C4-2B (cell line): ENCODE data around the gene SERPINB10.

Source experiments
- ZFX ChIP-seq: fragments of 450-650 bp; IDR thresholded peaks from 2 replicates; pipeline ENCODE4 v1.6.1; 2017
- TF ChIP-seq, protein P1 (sequence below): fragments of 450-650 bp; conservative IDR thresholded peaks from 2 replicates; pipeline ENCODE4 v1.5.1; 2017; ENCODE audit warnings: mild to moderate bottlenecking

DNA sequence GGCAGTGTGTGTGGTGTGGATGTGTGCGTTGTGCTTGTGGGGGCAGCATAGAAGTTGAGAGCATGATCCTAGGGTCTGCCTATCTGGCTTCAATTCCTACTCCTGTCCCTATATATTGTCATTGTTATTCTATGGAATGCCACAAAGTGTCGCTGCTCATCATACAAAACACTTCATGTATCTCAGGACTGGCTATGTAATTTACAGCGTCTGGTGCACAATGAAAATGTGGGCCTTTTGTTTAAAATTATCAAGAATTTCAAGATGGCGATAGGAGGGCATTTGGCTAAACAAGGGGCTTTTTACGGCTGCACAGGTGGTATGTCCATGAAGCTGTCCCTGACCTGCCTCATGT, 16.8 kb upstream of the SERPINB10 start:
- TF ChIP-seq, protein P1, sequence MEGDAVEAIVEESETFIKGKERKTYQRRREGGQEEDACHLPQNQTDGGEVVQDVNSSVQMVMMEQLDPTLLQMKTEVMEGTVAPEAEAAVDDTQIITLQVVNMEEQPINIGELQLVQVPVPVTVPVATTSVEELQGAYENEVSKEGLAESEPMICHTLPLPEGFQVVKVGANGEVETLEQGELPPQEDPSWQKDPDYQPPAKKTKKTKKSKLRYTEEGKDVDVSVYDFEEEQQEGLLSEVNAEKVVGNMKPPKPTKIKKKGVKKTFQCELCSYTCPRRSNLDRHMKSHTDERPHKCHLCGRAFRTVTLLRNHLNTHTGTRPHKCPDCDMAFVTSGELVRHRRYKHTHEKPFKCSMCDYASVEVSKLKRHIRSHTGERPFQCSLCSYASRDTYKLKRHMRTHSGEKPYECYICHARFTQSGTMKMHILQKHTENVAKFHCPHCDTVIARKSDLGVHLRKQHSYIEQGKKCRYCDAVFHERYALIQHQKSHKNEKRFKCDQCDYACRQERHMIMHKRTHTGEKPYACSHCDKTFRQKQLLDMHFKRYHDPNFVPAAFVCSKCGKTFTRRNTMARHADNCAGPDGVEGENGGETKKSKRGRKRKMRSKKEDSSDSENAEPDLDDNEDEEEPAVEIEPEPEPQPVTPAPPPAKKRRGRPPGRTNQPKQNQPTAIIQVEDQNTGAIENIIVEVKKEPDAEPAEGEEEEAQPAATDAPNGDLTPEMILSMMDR = peak; percentile 44
- TF ChIP-seq ZFX = no peak
